Activated CD8-positive, alpha-beta T cell treated with anti-CD3 and anti-CD28 coated beads for 36 hours (primary cell): Measurements from ENCODE around the gene MSN. TPM values are rescaled to one million over a fixed set of nuclear protein-coding genes. Genes with fewer than 3 reads are reported as not detected.
A peak's percentile ranks its signal among the peaks of the same experiment; 100 is the strongest.

Experiments
- ATAC-seq: fragments of 200-7000 bp; cut with Tn5 transposase; one replicate; pipeline ENCODE4 v1.10.0; 2021; ENCODE audit warnings: mild to moderate bottlenecking, moderate library complexity
- CTCF ChIA-PET: fragments of 350-600 bp; sonication (Branson Sonifier 250); formaldehyde crosslinking; loops from one replicate; lab custom pipeline; 2021; ENCODE audit warnings: antibody characterized with exemption; lab: Charles Lee
- POLR2A ChIA-PET: fragments of 350-600 bp; sonication (Branson Sonifier 250); formaldehyde crosslinking; loops from one replicate; lab custom pipeline; 2021; ENCODE audit warnings: antibody characterized with exemption; lab: Charles Lee
- DNase-seq: peaks from one replicate; pipeline ENCODE4 v3.0.0-alpha.2; 2020
- H3K27ac Mint-ChIP-seq: one replicate; pipeline ENCODE4 v1.8.0; 2021; ENCODE audit warnings: mild to moderate bottlenecking, mixed read lengths
- H3K27me3 Mint-ChIP-seq: one replicate; pipeline ENCODE4 v1.8.0; 2021; ENCODE audit warnings: mixed read lengths
- H3K36me3 Mint-ChIP-seq: one replicate; pipeline ENCODE4 v1.8.0; 2021; ENCODE audit warnings: low read depth, mixed read lengths
- H3K4me1 Mint-ChIP-seq: one replicate; pipeline ENCODE4 v1.8.0; 2021; ENCODE audit warnings: low read depth, mixed read lengths
- H3K4me3 Mint-ChIP-seq: one replicate; pipeline ENCODE4 v1.8.0; 2021; ENCODE audit warnings: mild to moderate bottlenecking, moderate library complexity, mixed read lengths
- H3K9me3 Mint-ChIP-seq: one replicate; pipeline ENCODE4 v1.8.0; 2021; ENCODE audit warnings: mixed read lengths
- intact Hi-C: fragments of 100-400 bp; cut with micrococcal nuclease; formaldehyde crosslinking; loops from one replicate; pipeline ENCODE4 v1.10.0; 2022
- total RNA-seq, 2 experiments: library from RNA; stranded (reverse); gene quantifications; one replicate each; pipeline ENCODE4 v1.2.3, GENCODE V29; 2021
- TF ChIP-seq, protein P1 (sequence below): fragments of 200-600 bp; IDR thresholded peaks from one replicate; pipeline ENCODE4 v1.8.0; 2022; ENCODE audit warnings: antibody characterized with exemption, mild to moderate bottlenecking

MSN gene
- total RNA-seq, 2 experiments from 2014 or later = 426 to 435 TPM

DNA sequence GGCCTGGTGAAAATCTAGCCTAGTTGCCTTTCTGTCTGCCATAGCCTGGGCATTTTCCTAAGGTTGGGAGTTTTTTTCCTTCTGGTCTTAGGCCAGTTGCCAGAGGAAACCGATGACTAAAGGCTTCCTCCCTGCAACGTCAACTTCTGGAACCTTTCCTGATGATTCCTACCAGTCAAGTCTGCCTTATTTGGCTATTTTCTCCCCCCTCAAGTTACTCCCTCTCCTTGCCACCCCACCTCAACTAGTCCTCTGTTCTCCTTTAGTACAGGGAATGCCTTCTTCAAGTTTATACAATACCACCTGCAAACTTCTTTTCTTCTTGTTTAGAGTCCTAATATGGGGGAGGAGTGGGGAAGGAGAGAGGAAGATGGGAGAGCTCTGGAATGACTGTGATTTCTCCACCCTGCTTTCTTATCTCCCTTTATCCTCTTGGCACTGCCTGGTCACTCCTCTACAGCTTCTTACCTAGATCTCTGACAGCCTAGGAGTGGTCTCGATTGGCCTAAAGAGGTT, 10.6 kb downstream of the MSN start:
- TF ChIP-seq, protein P1, sequence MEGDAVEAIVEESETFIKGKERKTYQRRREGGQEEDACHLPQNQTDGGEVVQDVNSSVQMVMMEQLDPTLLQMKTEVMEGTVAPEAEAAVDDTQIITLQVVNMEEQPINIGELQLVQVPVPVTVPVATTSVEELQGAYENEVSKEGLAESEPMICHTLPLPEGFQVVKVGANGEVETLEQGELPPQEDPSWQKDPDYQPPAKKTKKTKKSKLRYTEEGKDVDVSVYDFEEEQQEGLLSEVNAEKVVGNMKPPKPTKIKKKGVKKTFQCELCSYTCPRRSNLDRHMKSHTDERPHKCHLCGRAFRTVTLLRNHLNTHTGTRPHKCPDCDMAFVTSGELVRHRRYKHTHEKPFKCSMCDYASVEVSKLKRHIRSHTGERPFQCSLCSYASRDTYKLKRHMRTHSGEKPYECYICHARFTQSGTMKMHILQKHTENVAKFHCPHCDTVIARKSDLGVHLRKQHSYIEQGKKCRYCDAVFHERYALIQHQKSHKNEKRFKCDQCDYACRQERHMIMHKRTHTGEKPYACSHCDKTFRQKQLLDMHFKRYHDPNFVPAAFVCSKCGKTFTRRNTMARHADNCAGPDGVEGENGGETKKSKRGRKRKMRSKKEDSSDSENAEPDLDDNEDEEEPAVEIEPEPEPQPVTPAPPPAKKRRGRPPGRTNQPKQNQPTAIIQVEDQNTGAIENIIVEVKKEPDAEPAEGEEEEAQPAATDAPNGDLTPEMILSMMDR = no peak
- ChIA-PET POLR2A (interaction anchor here (1.2 kb wide), 1 partner anchor 77 kb away, joined by 3 read pairs; no protein-coding TSS in a partner anchor), CTCF (interaction anchor here (1.2 kb wide), 1 partner anchor 45 kb away, joined by 3 read pairs; no protein-coding TSS in a partner anchor)
- no peaks in the 10 kb centered on the region for H3K9me3 Mint-ChIP-seq
- ATAC-seq = no peak
- peak overlapping the region; percentile 84 for H3K27ac Mint-ChIP-seq
- intact Hi-C loops = no loop called here
- H3K4me1 Mint-ChIP-seq = peaks cover 75% of the 10 kb centered on the region
- H3K27me3 Mint-ChIP-seq = no peaks in the 10 kb centered on the region
- DNase-seq = no peak
- H3K4me3 Mint-ChIP-seq = peak overlapping the region; percentile 21
- peaks cover 67% of the 10 kb centered on the region for H3K36me3 Mint-ChIP-seq

DNA sequence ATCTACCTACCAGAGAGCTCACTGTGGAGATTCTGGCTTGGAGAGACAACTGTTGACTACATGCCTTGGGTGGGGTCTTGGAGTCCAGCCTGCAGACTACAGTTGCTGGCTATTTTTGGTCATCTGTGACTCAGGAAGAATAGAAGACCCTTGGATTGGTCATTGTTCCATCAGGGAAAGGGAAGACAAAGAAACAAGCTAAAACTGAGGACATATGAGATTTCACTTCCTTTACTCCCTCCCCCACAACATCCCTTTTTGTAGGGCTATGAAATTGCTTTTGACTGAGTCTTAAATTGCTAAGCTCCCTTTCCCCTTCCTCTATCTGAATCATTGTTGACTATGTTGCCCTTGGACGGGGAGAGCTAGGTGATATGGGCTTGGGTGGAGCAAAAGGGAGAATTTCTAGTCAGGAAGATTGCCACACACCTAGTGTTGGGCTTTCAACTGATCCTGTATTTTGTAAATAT, 11.7 kb downstream of the MSN start:
- H3K27me3 Mint-ChIP-seq = no peaks in the 10 kb centered on the region
- DNase-seq (no peak), ATAC-seq (no peak)
- peaks cover 77% of the 10 kb centered on the region for H3K4me1 Mint-ChIP-seq
- peak overlapping the region; percentile 84 for H3K27ac Mint-ChIP-seq
- no peaks in the 10 kb centered on the region for H3K9me3 Mint-ChIP-seq
- TF ChIP-seq, protein P1 = no peak
- no peak overlapping the region for H3K4me3 Mint-ChIP-seq
- POLR2A ChIA-PET = interaction anchor here (1.2 to 1.4 kb wide), 2 partner anchors 12 to 78 kb away, joined by 3 read pairs; no protein-coding TSS in a partner anchor
- CTCF ChIA-PET = interaction anchor here (0.6 to 1.2 kb wide), 4 partner anchors 10 to 307 kb away, joined by 3 read pairs; no protein-coding TSS in a partner anchor
- intact Hi-C loops = no loop called here
- peaks cover 64% of the 10 kb centered on the region for H3K36me3 Mint-ChIP-seq

DNA sequence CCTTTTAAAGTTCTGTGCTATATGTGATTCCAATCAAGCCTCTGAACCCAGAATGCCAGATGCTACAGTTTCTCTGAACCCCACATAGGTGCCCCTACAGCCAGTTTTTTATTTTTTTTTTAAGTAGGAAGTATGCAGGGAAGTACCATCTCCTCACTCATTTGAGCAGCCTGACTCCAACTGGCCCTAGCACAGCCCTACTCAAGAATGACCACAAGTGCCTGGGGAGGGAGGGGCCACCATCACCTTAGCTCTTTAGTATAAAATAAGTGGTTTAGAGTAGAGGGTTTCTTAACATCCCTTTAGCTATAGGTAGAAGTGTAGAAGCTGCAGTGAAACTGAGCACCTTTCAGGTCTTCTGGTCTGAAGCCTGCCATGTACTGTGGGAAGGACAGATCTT, 14.4 kb downstream of the MSN start:
- DNase-seq (no peak), ATAC-seq (no peak)
- no peak overlapping the region for H3K4me3 Mint-ChIP-seq
- H3K4me1 Mint-ChIP-seq = peaks cover 80% of the 10 kb centered on the region
- TF ChIP-seq, protein P1 = no peak
- POLR2A ChIA-PET = interaction anchor here (1.5 kb wide), 1 partner anchor 44 kb away, joined by 6 read pairs; no protein-coding TSS in a partner anchor
- no peaks in the 10 kb centered on the region for H3K9me3 Mint-ChIP-seq
- H3K27ac Mint-ChIP-seq = peak overlapping the region; percentile 70
- intact Hi-C loops = no loop called here
- H3K36me3 Mint-ChIP-seq = peaks cover 52% of the 10 kb centered on the region
- CTCF ChIA-PET = no interaction called here
- H3K27me3 Mint-ChIP-seq = no peaks in the 10 kb centered on the region

DNA sequence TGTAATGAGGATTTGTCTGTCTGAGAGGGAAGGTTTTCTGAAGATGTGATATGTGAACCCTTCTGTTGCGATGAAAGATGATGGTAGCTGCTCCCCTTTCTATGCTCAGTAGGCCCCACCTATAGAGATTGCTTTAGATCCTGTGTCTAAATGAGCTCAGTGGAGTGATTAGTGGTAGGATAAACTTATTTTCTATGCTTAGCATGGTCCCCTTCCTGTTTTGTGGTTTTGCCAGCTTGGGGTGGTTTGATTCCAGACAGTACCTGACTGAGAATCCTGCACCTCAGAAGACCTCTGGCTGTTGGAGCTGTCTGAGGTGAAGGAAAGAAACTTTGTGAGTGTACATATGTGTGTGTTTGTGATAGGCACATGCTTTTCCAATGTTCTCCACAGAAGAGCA, 17.7 kb downstream of the MSN start:
- TF ChIP-seq, protein P1 = no peak
- peak overlapping the region; percentile 84 for H3K27ac Mint-ChIP-seq
- DNase-seq = no peak
- H3K9me3 Mint-ChIP-seq = no peaks in the 10 kb centered on the region
- no peaks in the 10 kb centered on the region for H3K27me3 Mint-ChIP-seq
- no peak for ATAC-seq
- intact Hi-C loops = no loop called here
- peaks cover 51% of the 10 kb centered on the region for H3K36me3 Mint-ChIP-seq
- ChIA-PET CTCF (no interaction called here), POLR2A (interaction anchor here (1.0 to 3.1 kb wide), 4 partner anchors 10 to 21 kb away, joined by 4 to 10 read pairs (median 8); no protein-coding TSS in a partner anchor)
- H3K4me3 Mint-ChIP-seq = peak overlapping the region; percentile 6
- peaks cover 83% of the 10 kb centered on the region for H3K4me1 Mint-ChIP-seq

DNA sequence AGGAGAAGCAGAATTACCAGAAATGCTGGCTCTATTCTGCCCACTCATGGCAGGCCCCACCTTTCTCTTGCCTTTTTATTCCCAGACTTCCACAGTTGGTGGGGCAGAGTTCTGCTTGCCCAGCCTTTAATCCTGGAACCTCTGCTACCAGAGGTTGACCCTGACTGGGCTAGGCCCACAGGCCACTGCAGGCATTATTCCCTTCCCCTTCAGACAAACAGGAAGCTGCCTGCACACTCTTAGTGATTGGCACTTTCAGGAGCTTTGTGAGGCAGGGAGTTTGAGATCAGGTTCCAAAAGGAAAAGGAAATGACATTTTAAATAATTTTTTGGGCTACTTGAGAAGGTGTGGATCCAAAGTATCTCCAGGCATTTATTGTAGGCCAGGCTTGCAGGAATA, 18.8 kb downstream of the MSN start:
- Mint-ChIP-seq H3K36me3 (peaks cover 55% of the 10 kb centered on the region), H3K4me3 (no peak overlapping the region), H3K27me3 (no peaks in the 10 kb centered on the region), H3K9me3 (no peaks in the 10 kb centered on the region), H3K4me1 (peaks cover 81% of the 10 kb centered on the region), H3K27ac (peak overlapping the region; percentile 93)
- DNase-seq = no peak
- no peak for ATAC-seq
- ChIA-PET CTCF (interaction anchor here (1.0 to 1.1 kb wide), 2 partner anchors 55 to 92 kb away, joined by 3 read pairs; no protein-coding TSS in a partner anchor), POLR2A (interaction anchor here (1.1 to 3.1 kb wide), 6 partner anchors 9 to 65 kb away, joined by 3 to 10 read pairs (median 5); no protein-coding TSS in a partner anchor)
- intact Hi-C loops = no loop called here
- TF ChIP-seq, protein P1 = no peak
